Neural progenitor cell (in vitro differentiated cells): ENCODE measurements around the gene CNTNAP2. TPM values are rescaled to one million over a fixed set of nuclear protein-coding genes. Genes with fewer than 3 reads are reported as not detected.

ENCODE experiments used
- DNase-seq: peaks from one replicate; pipeline ENCODE4 v3.0.0-alpha.2; 2016; ENCODE audit warnings: low spot score
- H2AFZ ChIP-seq: fragments of 200-600 bp; sonication (generic); replicated peaks from 2 replicates; pipeline ENCODE4 v1.6.1; 2016; ENCODE audit warnings: antibody characterized with exemption
- H3F3A ChIP-seq: fragments of 200-600 bp; sonication (generic); 2 replicates; pipeline ENCODE4 v1.6.1; 2016; ENCODE audit warnings: antibody characterized with exemption, low read depth
- H3K27ac ChIP-seq: fragments of 200-600 bp; sonication (generic); 2 replicates; pipeline ENCODE4 v1.5.1; 2016; ENCODE audit warnings: mild to moderate bottlenecking
- H3K27me3 ChIP-seq: fragments of 200-600 bp; sonication (generic); 2 replicates; pipeline ENCODE4 v1.6.1; 2016; ENCODE audit warnings: mild to moderate bottlenecking, moderate library complexity
- H3K36me3 ChIP-seq: fragments of 200-600 bp; sonication (generic); 2 replicates; pipeline ENCODE4 v1.5.1; 2016
- H3K4me1 ChIP-seq: fragments of 200-600 bp; sonication (generic); 2 replicates; pipeline ENCODE4 v1.6.1; 2016; ENCODE audit warnings: mixed run types
- H3K4me2 ChIP-seq: fragments of 200-600 bp; sonication (generic); 2 replicates; pipeline ENCODE4 v1.6.1; 2016
- H3K4me3 ChIP-seq: fragments of 200-600 bp; sonication (generic); 2 replicates; pipeline ENCODE4 v1.5.1; 2016
- H3K79me2 ChIP-seq: fragments of 200-600 bp; sonication (generic); 2 replicates; pipeline ENCODE4 v1.6.1; 2016; ENCODE audit warnings: low read depth
- H3K9ac ChIP-seq: fragments of 200-600 bp; sonication (generic); 2 replicates; pipeline ENCODE4 v1.6.1; 2016
- H3K9me3 ChIP-seq: fragments of 200-600 bp; sonication (generic); 2 replicates; pipeline ENCODE4 v1.5.1; 2016; ENCODE audit warnings: low read depth
- H4K20me1 ChIP-seq: fragments of 200-600 bp; sonication (generic); 2 replicates; pipeline ENCODE4 v1.6.1; 2016; ENCODE audit warnings: low read depth
- H3K27ac Mint-ChIP-seq: 3 replicates; pipeline ENCODE4 v1.8.0; 2021; ENCODE audit warnings: mixed read lengths
- H3K27me3 Mint-ChIP-seq: 2 replicates; pipeline ENCODE4 v1.8.0; 2022; ENCODE audit warnings: low read depth, mild to moderate bottlenecking, inconsistent platforms, moderate library complexity, mixed read lengths; ENCODE audit not compliant: insufficient read depth
- H3K36me3 Mint-ChIP-seq: 3 replicates; pipeline ENCODE4 v1.8.0; 2021; ENCODE audit warnings: mixed read lengths
- H3K4me1 Mint-ChIP-seq: 3 replicates; pipeline ENCODE4 v1.8.0; 2021; ENCODE audit warnings: mixed read lengths
- H3K4me3 Mint-ChIP-seq: 3 replicates; pipeline ENCODE4 v1.8.0; 2021; ENCODE audit warnings: mild to moderate bottlenecking, moderate library complexity, mixed read lengths
- H3K9me3 Mint-ChIP-seq: 3 replicates; pipeline ENCODE4 v1.8.0; 2020; ENCODE audit warnings: mixed read lengths
- EZH2 ChIP-seq: fragments of 200-600 bp; sonication (generic); IDR thresholded peaks from 2 replicates; pipeline ENCODE4 v1.6.1; 2017; ENCODE audit warnings: antibody characterized with exemption, mild to moderate bottlenecking, moderate library complexity
- EZH2phosphoT487 ChIP-seq: fragments of 200-600 bp; sonication (generic); IDR thresholded peaks from 2 replicates; pipeline ENCODE4 v1.6.1; 2017; ENCODE audit warnings: antibody characterized with exemption
- total RNA-seq: library from RNA; depleted of rRNA; stranded (reverse); fragments of >200 nt; gene quantifications from 2 replicates; pipeline ENCODE4 v1.2.3, GENCODE V29; 2015; ENCODE audit warnings: low replicate concordance
- TF ChIP-seq, protein P1 (sequence below): fragments of 200-600 bp; sonication (generic); IDR thresholded peaks from 2 replicates; pipeline ENCODE4 v1.5.1; 2017; ENCODE audit warnings: antibody characterized with exemption, mild to moderate bottlenecking

The CNTNAP2 gene
- total RNA-seq, 1 donor from 2014 or later = 126 TPM

DNA sequence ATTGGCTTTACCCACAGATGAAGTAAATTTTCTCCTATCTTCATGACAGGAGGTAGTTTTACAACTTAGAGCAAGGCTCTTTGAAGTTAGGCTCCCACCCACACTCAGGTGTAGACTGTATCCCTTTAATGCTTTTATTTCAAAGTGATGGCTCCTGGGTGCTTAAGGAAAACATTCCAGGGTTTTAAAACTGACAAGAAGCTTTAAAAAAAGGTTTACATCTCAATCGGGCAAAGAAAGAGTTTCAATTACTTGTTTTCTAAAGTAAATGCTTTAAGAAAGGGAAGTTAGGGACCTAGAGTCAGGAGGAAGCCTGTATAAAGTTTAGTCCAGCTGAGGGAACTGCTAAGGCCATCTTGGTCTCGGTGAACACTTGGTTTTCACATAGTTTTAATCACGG, 1320.1 kb downstream of the CNTNAP2 start:
- H3K4me1 Mint-ChIP-seq = peaks cover 15% of the 10 kb centered on the region
- no peak for DNase-seq
- Histone ChIP-seq H3K36me3 (no peaks in the 10 kb centered on the region), H3K4me3 (no peak overlapping the region), H4K20me1 (no peaks in the 10 kb centered on the region), H3K4me1 (peaks cover 7% of the 10 kb centered on the region), H3K4me2 (peak overlapping the region; percentile 11), H3K27me3 (peaks cover 87% of the 10 kb centered on the region), H3K27ac (no peak overlapping the region), H3K9me3 (no peaks in the 10 kb centered on the region), H3K79me2 (no peaks in the 10 kb centered on the region), H3F3A (peaks cover 9% of the 10 kb centered on the region), H2AFZ (no peak overlapping the region), H3K9ac (no peak overlapping the region)
- H3K27ac Mint-ChIP-seq = no peak overlapping the region
- no peaks in the 10 kb centered on the region for H3K27me3 Mint-ChIP-seq
- TF ChIP-seq, protein P1, sequence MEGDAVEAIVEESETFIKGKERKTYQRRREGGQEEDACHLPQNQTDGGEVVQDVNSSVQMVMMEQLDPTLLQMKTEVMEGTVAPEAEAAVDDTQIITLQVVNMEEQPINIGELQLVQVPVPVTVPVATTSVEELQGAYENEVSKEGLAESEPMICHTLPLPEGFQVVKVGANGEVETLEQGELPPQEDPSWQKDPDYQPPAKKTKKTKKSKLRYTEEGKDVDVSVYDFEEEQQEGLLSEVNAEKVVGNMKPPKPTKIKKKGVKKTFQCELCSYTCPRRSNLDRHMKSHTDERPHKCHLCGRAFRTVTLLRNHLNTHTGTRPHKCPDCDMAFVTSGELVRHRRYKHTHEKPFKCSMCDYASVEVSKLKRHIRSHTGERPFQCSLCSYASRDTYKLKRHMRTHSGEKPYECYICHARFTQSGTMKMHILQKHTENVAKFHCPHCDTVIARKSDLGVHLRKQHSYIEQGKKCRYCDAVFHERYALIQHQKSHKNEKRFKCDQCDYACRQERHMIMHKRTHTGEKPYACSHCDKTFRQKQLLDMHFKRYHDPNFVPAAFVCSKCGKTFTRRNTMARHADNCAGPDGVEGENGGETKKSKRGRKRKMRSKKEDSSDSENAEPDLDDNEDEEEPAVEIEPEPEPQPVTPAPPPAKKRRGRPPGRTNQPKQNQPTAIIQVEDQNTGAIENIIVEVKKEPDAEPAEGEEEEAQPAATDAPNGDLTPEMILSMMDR = no peak
- TF ChIP-seq EZH2 (no peak), EZH2phosphoT487 (no peak)
- peaks cover 33% of the 10 kb centered on the region for H3K9me3 Mint-ChIP-seq
- no peak overlapping the region for H3K4me3 Mint-ChIP-seq
- peaks cover 4% of the 10 kb centered on the region for H3K36me3 Mint-ChIP-seq

- TF ChIP-seq EZH2phosphoT487 = no peak
- TF ChIP-seq EZH2 = no peak
- TF ChIP-seq, protein P1 = no peak
- Mint-ChIP-seq H3K9me3 (peaks cover 45% of the 10 kb centered on the region), H3K27me3 (peaks cover 3% of the 10 kb centered on the region), H3K27ac (no peak overlapping the region), H3K4me1 (peaks cover 2% of the 10 kb centered on the region), H3K36me3 (peaks cover 5% of the 10 kb centered on the region), H3K4me3 (no peak overlapping the region)
- Histone ChIP-seq H3K36me3 (no peaks in the 10 kb centered on the region), H4K20me1 (no peaks in the 10 kb centered on the region), H3K9me3 (no peaks in the 10 kb centered on the region), H2AFZ (no peak overlapping the region), H3K27ac (no peak overlapping the region), H3K4me3 (no peak overlapping the region), H3F3A (peaks cover 9% of the 10 kb centered on the region), H3K4me2 (no peak overlapping the region), H3K27me3 (peaks cover 81% of the 10 kb centered on the region), H3K4me1 (peaks cover 7% of the 10 kb centered on the region), H3K9ac (no peak overlapping the region), H3K79me2 (no peaks in the 10 kb centered on the region)
- DNase-seq = no peak
Measured at GRCh38 chr7:147438216-147438615, 1321.6 kb downstream of the CNTNAP2 start.

DNA sequence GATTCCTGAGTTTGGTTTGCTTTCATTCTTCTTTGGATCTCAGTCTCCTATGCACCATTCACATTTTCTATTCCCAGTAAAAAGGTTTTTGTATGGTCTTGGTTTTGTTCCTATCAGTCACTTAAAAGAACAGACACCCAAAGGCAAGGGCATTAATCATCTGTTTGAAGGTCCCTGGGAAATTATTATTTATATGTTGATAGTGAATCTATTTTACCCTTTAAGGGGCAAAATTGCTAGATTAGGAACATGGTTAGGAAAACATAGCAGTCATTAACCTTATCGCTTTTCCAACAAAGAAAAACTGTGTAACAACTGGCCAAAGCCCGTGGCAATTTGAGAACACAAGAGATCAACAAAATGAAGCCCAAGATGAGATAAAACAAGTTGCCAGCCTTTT, 1327.3 kb downstream of the CNTNAP2 start:
- no peak overlapping the region for H3K27ac ChIP-seq
- no peak overlapping the region for H3K4me2 ChIP-seq
- no peak overlapping the region for H3K4me3 Mint-ChIP-seq
- H3K4me1 ChIP-seq = no peaks in the 10 kb centered on the region
- H3K36me3 Mint-ChIP-seq = peaks cover 8% of the 10 kb centered on the region
- H3F3A ChIP-seq = no peaks in the 10 kb centered on the region
- H3K9me3 ChIP-seq = no peaks in the 10 kb centered on the region
- no peak overlapping the region for H2AFZ ChIP-seq
- H3K4me3 ChIP-seq = no peak overlapping the region
- no peak overlapping the region for H3K9ac ChIP-seq
- H3K27me3 ChIP-seq = peaks cover 24% of the 10 kb centered on the region
- H4K20me1 ChIP-seq = no peaks in the 10 kb centered on the region
- H3K4me1 Mint-ChIP-seq = peaks cover 6% of the 10 kb centered on the region
- H3K27ac Mint-ChIP-seq = no peak overlapping the region
- DNase-seq = no peak
- H3K27me3 Mint-ChIP-seq = peaks cover 4% of the 10 kb centered on the region
- H3K9me3 Mint-ChIP-seq = peaks cover 44% of the 10 kb centered on the region
- TF ChIP-seq EZH2 (no peak), EZH2phosphoT487 (no peak)
- TF ChIP-seq, protein P1 = no peak
- no peaks in the 10 kb centered on the region for H3K36me3 ChIP-seq
- H3K79me2 ChIP-seq = no peaks in the 10 kb centered on the region
